ENCODE measurements around the gene DOCK2.

DNA sequence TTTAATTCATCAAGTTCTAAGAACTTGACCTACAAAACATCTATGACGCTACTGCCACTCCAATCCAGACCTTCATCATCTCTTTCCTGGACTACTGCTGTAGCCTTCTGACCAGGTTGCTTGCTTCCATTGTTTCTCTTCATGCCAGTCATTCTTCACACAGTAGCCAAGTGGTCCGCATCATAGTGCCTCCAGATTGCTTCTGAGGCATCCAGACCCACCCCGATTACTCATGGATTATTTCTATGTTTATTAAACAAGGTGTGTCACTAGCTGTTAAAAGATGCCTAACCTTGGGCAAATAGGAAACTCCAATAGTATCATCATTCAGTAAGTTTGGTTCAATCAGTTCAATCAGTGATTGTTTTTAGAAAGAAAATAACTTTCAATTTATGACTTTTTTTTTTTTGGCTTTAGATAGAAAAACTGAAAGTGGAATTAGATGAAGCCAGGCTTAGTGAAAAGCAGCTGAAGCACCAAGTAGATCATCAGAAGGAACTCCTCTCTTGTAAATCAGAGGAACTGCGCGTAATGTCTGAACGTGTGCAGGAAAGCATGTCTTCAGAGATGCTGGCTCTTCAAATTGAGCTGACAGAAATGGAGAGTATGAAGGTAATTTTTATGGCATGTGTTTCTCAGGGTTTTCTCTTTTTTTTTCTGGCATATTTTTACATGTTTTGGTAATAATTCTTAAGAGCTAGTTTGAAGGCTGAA is 44.0 kb upstream of the DOCK2 start:
- TF ChIP-seq CTCF (conservative IDR thresholded peaks at IDR 0.05; ENCODE audit: low read length), result no peak
- TF ChIP-seq EZH2phosphoT487 (IDR thresholded peaks at IDR 0.05; ENCODE audit: borderline replicate concordance, low read depth, low read length), result no peak

Measured in OCI-LY7 (cell line).